C4-2B (cell line): ENCODE data around the gene ANTKMT.

Experiments
- CTCF ChIP-seq: fragments of 450-650 bp; conservative IDR thresholded peaks from 2 replicates; pipeline ENCODE4 v1.5.1; 2017; ENCODE audit warnings: mild to moderate bottlenecking
- ZFX ChIP-seq: fragments of 450-650 bp; IDR thresholded peaks from 2 replicates; pipeline ENCODE4 v1.6.1; 2017

- TF ChIP-seq CTCF (no peak), ZFX (no peak)
Measured at GRCh38 chr16:714079-714478, 6.9 kb upstream of the ANTKMT start.
